GM12878 (cell line): ENCODE measurements around the gene STK39. TPM values are rescaled to one million over a fixed set of nuclear protein-coding genes. Genes with fewer than 3 reads are reported as not detected.

Source experiments
- ATAC-seq: fragments of 200-7000 bp; cut with Tn5 transposase; 3 replicates; pipeline ENCODE4 v1.9.1; 2020; ENCODE audit warnings: mild to moderate bottlenecking, moderate library complexity
- BruUV-seq: library from RNA; stranded (reverse); fragments of 400-500 nt; replicated peaks from 2 replicates; lab custom pipeline; 2021; lab: Mats Ljungman, UMichigan
- CTCF ChIA-PET: fragments of 300-600 bp; sonication (Branson Sonifier 250); formaldehyde crosslinking; extraction: SDS; loops from one replicate; lab custom pipeline; 2021; ENCODE audit warnings: inconsistent platforms; lab: Yijun Ruan, JAX
- POLR2A ChIA-PET: fragments of 350-600 bp; formaldehyde crosslinking; extraction: SDS; loops from one replicate; lab custom pipeline; 2021; ENCODE audit warnings: inconsistent platforms; lab: Charles Lee
- RAD21 ChIA-PET: fragments of 300-600 bp; sonication (Branson Sonifier 250); formaldehyde crosslinking; loops from one replicate; lab custom pipeline; 2023; ENCODE audit warnings: antibody characterized with exemption; ENCODE audit not compliant: unreplicated experiment; lab: Charles Lee
- SMC1A ChIA-PET: fragments of 300-600 bp; sonication (Branson Sonifier 250); formaldehyde crosslinking; loops from one replicate; lab custom pipeline; 2023; ENCODE audit not compliant: unreplicated experiment, uncharacterized antibody; lab: Charles Lee
- DNase-seq: peaks from one replicate; pipeline ENCODE4 v3.0.0-alpha.2; 2011; ENCODE audit warnings: low read depth, low spot score
- FAIRE-seq: peaks from 3 replicates; lab custom pipeline; 2011; peaks lifted over from hg19 to GRCh38; lab: Jason Lieb, UNC
- H2AFZ ChIP-seq: 2 replicates; pipeline ENCODE4 v1.6.0; 2011; ENCODE audit warnings: low read depth, low read length, control low read depth; ENCODE audit not compliant: control insufficient read depth
- H3K27ac ChIP-seq: 2 replicates; pipeline ENCODE4 v1.5.1; 2011; ENCODE audit warnings: control low read depth; ENCODE audit not compliant: control insufficient read depth, insufficient read depth
- H3K27me3 ChIP-seq, 2 experiments: replicated peaks in 1 of 2; 2 replicates each; pipeline versions ENCODE4 v1.6.0 to v1.6.1; 2011; ENCODE audit warnings: low read length in 1 of 2; ENCODE audit not compliant: control insufficient read depth in 2 of 2, insufficient read depth in 2 of 2
- H3K36me3 ChIP-seq, 2 experiments: 2 replicates each; pipeline ENCODE4 v1.5.1; 2011; ENCODE audit warnings: low read length in 1 of 2; ENCODE audit not compliant: control insufficient read depth in 2 of 2, insufficient read depth in 2 of 2
- H3K4me1 ChIP-seq: 2 replicates; pipeline ENCODE4 v1.6.1; 2011; ENCODE audit warnings: mild to moderate bottlenecking, low read length, moderate library complexity, mixed read lengths; ENCODE audit not compliant: control insufficient read depth, insufficient read depth
- H3K4me2 ChIP-seq: 2 replicates; pipeline ENCODE4 v1.6.0; 2011; ENCODE audit warnings: control low read depth; ENCODE audit not compliant: control insufficient read depth, insufficient read depth
- H3K4me3 ChIP-seq: fragments of 200-600 bp; sonication (generic); 2 replicates; pipeline ENCODE4 v1.5.1; 2016
- H3K79me2 ChIP-seq: 2 replicates; pipeline ENCODE4 v1.6.0; 2011; ENCODE audit warnings: low read length; ENCODE audit not compliant: control insufficient read depth, insufficient read depth
- H3K9ac ChIP-seq: 2 replicates; pipeline ENCODE4 v1.8.0; 2011; ENCODE audit warnings: low read length, control low read depth, mixed read lengths; ENCODE audit not compliant: control insufficient read depth, insufficient read depth
- H3K9me3 ChIP-seq: replicated peaks from 3 replicates; pipeline ENCODE4 v1.5.1; 2011; ENCODE audit warnings: mild to moderate bottlenecking, low read length; ENCODE audit not compliant: control insufficient read depth, insufficient read depth
- H4K20me1 ChIP-seq: 2 replicates; pipeline ENCODE4 v1.6.0; 2011; ENCODE audit not compliant: control insufficient read depth, insufficient read depth
- ASH2L ChIP-seq: fragments of 300-600, 200-600 bp; sonication (generic); IDR thresholded peaks from 2 replicates; pipeline ENCODE4 v1.6.1; 2017; ENCODE audit warnings: low read depth, mild to moderate bottlenecking, borderline replicate concordance
- ATF7 ChIP-seq: fragments of 450-650 bp; IDR thresholded peaks from 2 replicates; pipeline ENCODE4 v1.6.1; 2016; ENCODE audit warnings: low read depth, mild to moderate bottlenecking
- E4F1 ChIP-seq: fragments of 450-650 bp; IDR thresholded peaks from 2 replicates; pipeline ENCODE4 v1.6.1; 2018; ENCODE audit warnings: borderline replicate concordance, mild to moderate bottlenecking; ENCODE audit not compliant: partially characterized antibody
- ETV6 ChIP-seq, 2 experiments: fragments of 450-650 bp in 1 of 2; IDR thresholded peaks in 1 of 2; conservative IDR thresholded peaks in 1 of 2; 2 replicates each; pipeline ENCODE4 v1.6.1; 2014; ENCODE audit warnings: antibody characterized with exemption in 1 of 2, borderline replicate concordance in 1 of 2, low read depth in 1 of 2, mild to moderate bottlenecking in 1 of 2, moderate library complexity in 1 of 2
- HCFC1 ChIP-seq: fragments of 150-350 bp; IDR thresholded peaks from 2 replicates; pipeline ENCODE4 v1.6.1; 2014; ENCODE audit warnings: low read length
- HDGF ChIP-seq: fragments of 450-650 bp; IDR thresholded peaks from 2 replicates; pipeline ENCODE4 v1.6.1; 2016; ENCODE audit warnings: antibody characterized with exemption
- IKZF2 ChIP-seq, 2 experiments: fragments of 450-650 bp; IDR thresholded peaks; 2 replicates each; pipeline ENCODE4 v1.6.1; 2017; ENCODE audit warnings: mild to moderate bottlenecking in 2 of 2, moderate library complexity in 2 of 2
- KLF5 ChIP-seq: fragments of 450-650 bp; IDR thresholded peaks from 2 replicates; pipeline ENCODE4 v1.6.1; 2014; ENCODE audit warnings: mild to moderate bottlenecking; ENCODE audit not compliant: partially characterized antibody
- NRF1 ChIP-seq: conservative IDR thresholded peaks from 2 replicates; pipeline ENCODE4 v1.6.1; 2011; ENCODE audit warnings: mild to moderate bottlenecking, low read depth, low read length, improper control_type of control experiment
- RB1 ChIP-seq: fragments of 450-650 bp; formaldehyde crosslinking; IDR thresholded peaks from 2 replicates; pipeline ENCODE4 v1.6.1; 2017; ENCODE audit warnings: mild to moderate bottlenecking, borderline replicate concordance
- RELA ChIP-seq: fragments of 450-650 bp; IDR thresholded peaks from 2 replicates; pipeline ENCODE4 v1.8.0; 2014; ENCODE audit warnings: borderline replicate concordance; ENCODE audit not compliant: partially characterized antibody
- SIN3A ChIP-seq: IDR thresholded peaks from 2 replicates; pipeline ENCODE4 v1.6.1; 2012; ENCODE audit warnings: low read depth, low read length, improper control_type of control experiment
- SIX5 ChIP-seq: IDR thresholded peaks from 2 replicates; pipeline ENCODE4 v1.6.1; 2011; ENCODE audit warnings: mild to moderate bottlenecking, low read depth, low read length, moderate library complexity; ENCODE audit not compliant: severe bottlenecking
- SUZ12 ChIP-seq: fragments of 200-600 bp; sonication (generic); IDR thresholded peaks from one replicate; pipeline ENCODE4 v1.6.1; 2018; ENCODE audit warnings: antibody characterized with exemption, mild to moderate bottlenecking; ENCODE audit not compliant: unreplicated experiment
- ZNF217 ChIP-seq: fragments of 450-650 bp; IDR thresholded peaks from 2 replicates; pipeline ENCODE4 v1.6.1; 2017; ENCODE audit warnings: antibody characterized with exemption, mild to moderate bottlenecking
- ZSCAN29 ChIP-seq: fragments of 450-650 bp; IDR thresholded peaks from 2 replicates; pipeline ENCODE4 v1.6.1; 2017; ENCODE audit warnings: mild to moderate bottlenecking, moderate library complexity
- WGBS: methylation state at CpG from one replicate; pipeline ENCODE4 v1.1.6; 2016; ENCODE audit warnings: low lambda C conversion rate; ENCODE audit not compliant: insufficient replicate concordance, insufficient coverage; ENCODE audit errors: missing lambda C conversion rate; 5-methylcytosine and 5-hydroxymethylcytosine counted together
- in situ Hi-C: fragments of 300-500 bp; cut with MboI; formaldehyde crosslinking; loops from 9 replicates; pipeline ENCODE4 v1.14.3; 2018; ENCODE audit warnings: mixed read lengths
- intact Hi-C: fragments of 100-400 bp; cut with micrococcal nuclease; formaldehyde crosslinking; loops from one replicate; pipeline ENCODE4 v1.14.2; 2022; ENCODE audit not compliant: unreplicated experiment
- polyA plus RNA-seq, 11 experiments: library from polyadenylated mRNA; depleted of rRNA in 4 of 11; unstranded in 6 of 11; stranded (reverse) in 5 of 11; fragments of >200 nt; fragmentation: Nextera tagmentation in 4 of 11; fragmentation: Illumina TruSeq in 1 of 11; extraction: Ambion mirVana in 4 of 11; extraction: Trizol in 1 of 11; gene quantifications; 1 replicate in 1 of 11; 2 replicates in 10 of 11; pipeline versions ENCODE4 v1.2.1 to v1.2.3, GENCODE V29; 2011 to 2016; ENCODE audit warnings: inconsistent platforms in 2 of 11, missing spikeins in 2 of 11, low read depth in 1 of 11
- total RNA-seq, 4 experiments: library from RNA; depleted of rRNA in 3 of 4; stranded (reverse); fragments of >200 nt in 3 of 4; fragmentation: Illumina TruSeq in 1 of 4; extraction: Trizol in 1 of 4; gene quantifications; 2 replicates each; pipeline versions ENCODE4 v1.2.1 to v1.2.3, GENCODE V29; 2013 to 2021

STK39 gene
- total and polyA plus RNA-seq, 10 of the 15 experiments (the other 5 are each of a cell fraction or from before 2014, with no cell fraction given) = 0.03 to 0.21 (median 0.07) TPM; not detected in 5

GRCh38 chr2:167933097-167933814, 314.1 kb downstream of the STK39 start (continued):
- TF ChIP-seq E4F1 = no peak

- ATAC-seq = no peak
- no peaks in the 10 kb centered on the region for H4K20me1 ChIP-seq
- in situ Hi-C loops = no loop called here
- no peak overlapping the region for H2AFZ ChIP-seq
- no peak overlapping the region for H3K4me3 ChIP-seq
- H3K4me2 ChIP-seq = no peak overlapping the region
- no TSS peak for BruUV-seq
- SMC1A ChIA-PET = no interaction called here
- TF ChIP-seq RELA = no peak
- TF ChIP-seq HCFC1 = no peak
- no peak for TF ChIP-seq HDGF
- TF ChIP-seq ASH2L = no peak
- no peak for TF ChIP-seq SUZ12
- TF ChIP-seq IKZF2 (IDR thresholded peaks at IDR 0.05) = no peak
- TF ChIP-seq NRF1 = no peak
- no peak for TF ChIP-seq SIX5
- TF ChIP-seq ATF7 = no peak
- TF ChIP-seq SIN3A = no peak
- no peak for TF ChIP-seq ZSCAN29
- no peak for TF ChIP-seq ZNF217
- no peak for TF ChIP-seq KLF5
- no peak for TF ChIP-seq RB1
- no peak for TF ChIP-seq ETV6 (conservative IDR thresholded peaks at IDR 0.05 in 1 of 2, IDR thresholded peaks at IDR 0.05 in 1 of 2; ENCODE audit: borderline replicate concordance in 1 of 2, low read depth in 1 of 2)
- TF ChIP-seq, all 136 proteins: peak for 0
- DNase-seq = no peak
- RAD21 ChIA-PET = no interaction called here
- no peak overlapping the region for H3K9ac ChIP-seq
- POLR2A ChIA-PET = no interaction called here
- 17% methylated on average over 4 of the region's 4 CpGs for WGBS
- H3K79me2 ChIP-seq = no peaks in the 10 kb centered on the region
- no peaks in the 10 kb centered on the region for H3K9me3 ChIP-seq
- no peaks in the 10 kb centered on the region for H3K4me1 ChIP-seq
- H3K27ac ChIP-seq = no peak overlapping the region
- H3K36me3 ChIP-seq = no peaks in the 10 kb centered on the region
- CTCF ChIA-PET = no interaction called here
- no peak for FAIRE-seq
- intact Hi-C loops = no loop called here
- H3K27me3 ChIP-seq = no peaks in the 10 kb centered on the region
Observed at GRCh38 chr2:167932123-167932693, 315.2 kb downstream of the STK39 start.
